ENCODE measurements around the gene GOSR1.
"Not testable (repeated sequence)": the region's sequence is repeated elsewhere in the genome, so short reads cannot be mapped to it uniquely, and the experiment has no call there.

Gene GOSR1

DNA sequence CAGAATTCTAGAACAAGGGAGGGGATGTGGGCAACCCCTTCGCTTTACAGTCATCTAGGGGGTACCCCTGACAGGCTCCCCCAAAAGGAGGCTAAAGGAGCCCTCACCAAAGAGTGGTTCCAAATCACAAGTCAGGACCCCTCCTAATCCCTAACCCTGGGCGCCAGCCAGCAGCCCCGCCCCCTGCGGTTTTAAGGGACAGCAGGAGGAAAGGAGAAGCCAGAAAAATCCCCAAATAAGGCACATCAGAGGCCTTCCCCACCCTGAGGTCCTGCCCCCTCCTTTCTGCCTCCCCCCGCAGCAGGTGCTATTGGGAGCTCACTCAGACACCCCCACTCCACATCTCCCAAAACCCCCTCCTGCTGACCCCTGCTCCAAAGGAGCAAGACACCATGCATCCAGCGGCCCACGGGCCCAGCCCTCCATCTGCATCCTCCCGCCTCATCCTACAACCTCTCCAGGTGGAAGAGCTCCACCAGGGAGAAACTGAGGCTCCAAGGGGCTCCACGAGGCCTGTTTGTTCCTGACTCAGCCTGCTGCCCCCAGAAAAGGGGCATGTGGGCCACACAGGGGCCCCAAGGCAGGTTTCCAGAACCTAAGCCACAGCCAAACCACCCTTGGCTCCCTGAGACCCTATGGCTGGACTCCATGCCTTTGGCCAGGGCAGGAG is 93.5 kb downstream of the GOSR1 start:
- H3K4me1 ChIP-seq = peaks cover 9 to 23% (median 17%) of the 10 kb centered on the region in 10 experiments; a peak in 17 of 20 replicates
- H3K27me3 ChIP-seq = no peaks in the 10 kb centered on the region
- no peak overlapping the region for H3K9ac ChIP-seq
- H3K4me3 ChIP-seq = no peak overlapping the region
- no peaks in the 10 kb centered on the region for H3K9me3 ChIP-seq (replicated peaks in 1 of 11)
- no peaks in the 10 kb centered on the region for H3K36me3 ChIP-seq
- no peak overlapping the region for H3K27ac ChIP-seq
- H4K20me1 ChIP-seq = peaks cover 0 to 5% (median 0%) of the 10 kb centered on the region in 11 experiments; a peak in 2 of 22 replicates
- TF ChIP-seq Cebpa-rat (IDR thresholded peaks at IDR 0.05) = no peak
- peak overlapping the region in 10 of 11 experiments; percentile 10 to 57 (median 28); a peak in 15 of 22 replicates for H3K4me2 ChIP-seq

- H3K9me3 ChIP-seq (replicated peaks in 1 of 11); H3K9ac ChIP-seq; H3K36me3 ChIP-seq; H4K20me1 ChIP-seq; H3K27ac ChIP-seq; H3K4me3 ChIP-seq; H3K4me2 ChIP-seq; H3K27me3 ChIP-seq: not testable (repeated sequence)
- peaks cover 9 to 17% (median 12%) of the 10 kb centered on the region in 10 experiments; a peak in 17 of 20 replicates for H3K4me1 ChIP-seq
Observed at GRCh38 chr17:30571404-30571803, 94.2 kb downstream of the GOSR1 start.

GRCh38 chr17:30571921-30572320 is 94.7 kb downstream of the GOSR1 start:
- Histone ChIP-seq H3K4me2 (no peak overlapping the region), H3K4me1 (peaks cover 9 to 14% (median 10%) of the 10 kb centered on the region in 10 experiments; a peak in 16 of 20 replicates), H3K27me3 (no peaks in the 10 kb centered on the region), H4K20me1 (peaks cover 0 to 5% (median 0%) of the 10 kb centered on the region in 11 experiments; a peak in 2 of 22 replicates), H3K9ac (no peak overlapping the region), H3K27ac (no peak overlapping the region), H3K4me3 (no peak overlapping the region), H3K9me3 (replicated peaks in 1 of 11) (no peaks in the 10 kb centered on the region), H3K36me3 (no peaks in the 10 kb centered on the region)
- no peak for TF ChIP-seq Cebpa-rat (IDR thresholded peaks at IDR 0.05)

- not testable (repeated sequence) for H3K36me3 ChIP-seq; H4K20me1 ChIP-seq; H3K27me3 ChIP-seq; H3K27ac ChIP-seq; H3K4me3 ChIP-seq; H3K9me3 ChIP-seq (replicated peaks in 1 of 11); H3K9ac ChIP-seq; H3K4me2 ChIP-seq
- H3K4me1 ChIP-seq = peaks cover 9 to 14% (median 10%) of the 10 kb centered on the region in 10 experiments; a peak in 16 of 20 replicates
Observed at GRCh38 chr17:30572651-30573554, 95.7 kb downstream of the GOSR1 start.

GRCh38 chr17:30573603-30574175 is 96.5 kb downstream of the GOSR1 start:
- Histone ChIP-seq H3K36me3 (no peaks in the 10 kb centered on the region), H3K9ac (no peak overlapping the region), H3K9me3 (replicated peaks in 1 of 11) (no peaks in the 10 kb centered on the region), H3K4me1 (peaks cover 9 to 14% (median 10%) of the 10 kb centered on the region in 10 experiments; a peak in 16 of 20 replicates), H3K4me3 (no peak overlapping the region), H3K27ac (no peak overlapping the region), H3K27me3 (no peaks in the 10 kb centered on the region), H4K20me1 (no peaks in the 10 kb centered on the region; a peak in 1 of 22 replicates), H3K4me2 (no peak overlapping the region)
- no peak for TF ChIP-seq Cebpa-rat (IDR thresholded peaks at IDR 0.05)

- H3K27ac ChIP-seq; H4K20me1 ChIP-seq; H3K36me3 ChIP-seq; H3K4me2 ChIP-seq; H3K4me3 ChIP-seq; H3K27me3 ChIP-seq; H3K9ac ChIP-seq; H3K9me3 ChIP-seq (replicated peaks in 1 of 11): not testable (repeated sequence)
- H3K4me1 ChIP-seq = peaks cover 9 to 14% (median 10%) of the 10 kb centered on the region in 10 experiments; a peak in 16 of 20 replicates
Observed at GRCh38 chr17:30574309-30574708, 97.1 kb downstream of the GOSR1 start.

- not testable (repeated sequence) for H3K36me3 ChIP-seq; H3K27me3 ChIP-seq; H3K4me3 ChIP-seq; H3K9me3 ChIP-seq (replicated peaks in 1 of 11); H4K20me1 ChIP-seq; H3K27ac ChIP-seq; H3K9ac ChIP-seq; H3K4me2 ChIP-seq
- peaks cover 9 to 14% (median 10%) of the 10 kb centered on the region in 10 experiments; a peak in 16 of 20 replicates for H3K4me1 ChIP-seq
Observed at GRCh38 chr17:30574806-30575205, 97.6 kb downstream of the GOSR1 start.

GRCh38 chr17:30575648-30576325 is 98.6 kb downstream of the GOSR1 start:
- H3K36me3 ChIP-seq; H3K9me3 ChIP-seq (replicated peaks in 1 of 11); H3K27me3 ChIP-seq; H3K9ac ChIP-seq; H4K20me1 ChIP-seq; H3K27ac ChIP-seq; H3K4me1 ChIP-seq; H3K4me3 ChIP-seq; H3K4me2 ChIP-seq: not testable (repeated sequence)

DNA sequence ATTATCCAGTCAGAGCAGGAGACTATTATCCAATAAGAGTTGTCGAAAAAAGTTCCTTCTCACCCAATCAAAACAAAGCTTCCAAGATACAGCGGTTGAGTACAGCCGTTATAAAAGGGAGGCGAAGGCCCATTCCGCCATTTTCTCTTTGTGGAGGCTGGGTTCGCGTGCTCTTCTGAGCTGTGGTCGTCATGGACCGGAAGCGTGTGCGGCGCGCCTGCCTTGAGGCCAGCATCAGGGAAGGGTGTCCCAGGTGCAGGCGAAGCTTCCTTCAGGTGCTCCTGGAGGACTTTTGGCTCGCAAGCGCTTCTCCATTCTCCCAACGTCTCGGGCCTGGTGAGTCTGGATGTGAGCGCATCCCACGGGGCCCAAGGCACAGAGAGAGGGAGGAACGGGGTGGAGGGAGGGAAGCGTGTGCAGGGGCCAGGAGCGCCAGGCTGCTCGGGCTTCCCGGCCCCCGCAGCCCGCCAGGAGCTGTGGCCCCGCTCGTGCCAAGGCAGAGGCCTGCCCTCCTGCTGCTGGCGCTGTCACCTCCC is 99.2 kb downstream of the GOSR1 start:
- Histone ChIP-seq H3K9me3 (replicated peaks in 1 of 11) (no peaks in the 10 kb centered on the region), H3K36me3 (no peaks in the 10 kb centered on the region), H3K4me2 (no peak overlapping the region), H3K4me1 (peaks cover 0 to 3% (median 0%) of the 10 kb centered on the region in 10 experiments; a peak in 1 of 20 replicates), H4K20me1 (no peaks in the 10 kb centered on the region), H3K27me3 (no peaks in the 10 kb centered on the region), H3K9ac (no peak overlapping the region), H3K27ac (no peak overlapping the region), H3K4me3 (no peak overlapping the region)
- TF ChIP-seq Cebpa-rat (IDR thresholded peaks at IDR 0.05) = no peak

Data from BLaER1 treated with 17β-estradiol and CSF1 and Interleukin-3, amounts not matched to agents 10 nM and 100 nM (cell line).